HepG2 (cell line): ENCODE results near the gene CLEC11A. TPM values are rescaled to one million over a fixed set of nuclear protein-coding genes. Genes with fewer than 3 reads are reported as not detected.

Experiments used
- ATAC-seq: fragments of 200-7000 bp; cut with Tn5 transposase; 3 replicates; pipeline ENCODE4 v1.9.1; 2020; ENCODE audit warnings: mild to moderate bottlenecking, moderate library complexity
- BruUV-seq: library from RNA; stranded (reverse); fragments of 400-500 nt; replicated peaks from 2 replicates; lab custom pipeline; 2021; lab: Mats Ljungman, UMichigan
- CTCF ChIA-PET: fragments of 300-600 bp; formaldehyde crosslinking; extraction: SDS; loops from one replicate; lab custom pipeline; 2021; ENCODE audit warnings: low total read pairs, inconsistent platforms, low intra/inter-chr PET ratio; lab: Yijun Ruan, JAX
- POLR2A ChIA-PET: fragments of 350-600 bp; sonication (Branson Sonifier 250); formaldehyde crosslinking; loops from one replicate; lab custom pipeline; 2020; ENCODE audit warnings: antibody characterized with exemption, inconsistent platforms; lab: Yijun Ruan, JAX
- DNase-seq: peaks from one replicate; pipeline ENCODE4 v3.0.0-alpha.2; 2015; ENCODE audit warnings: low spot score
- FAIRE-seq: peaks from 3 replicates; lab custom pipeline; 2011; peaks lifted over from hg19 to GRCh38; lab: Jason Lieb, UNC
- H2AFZ ChIP-seq: one replicate; pipeline ENCODE4 v1.6.1; 2011; ENCODE audit warnings: low read length, inconsistent platforms
- H3K27ac ChIP-seq: fragments of 300-600 bp; 3 replicates; pipeline ENCODE4 v1.8.0; 2011; ENCODE audit warnings: mixed run types, mild to moderate bottlenecking, mixed read lengths, low read length, inconsistent platforms; ENCODE audit not compliant: insufficient read depth; ENCODE audit errors: extremely low read length
- H3K27me3 ChIP-seq, 2 experiments: fragments of 200-600 bp in 1 of 2; 2 replicates in 1 of 2; 3 replicates in 1 of 2; pipeline versions ENCODE4 v1.6.0 to v1.8.0; 2011; ENCODE audit warnings: low read length in 2 of 2, mild to moderate bottlenecking in 2 of 2, moderate library complexity in 2 of 2, inconsistent platforms in 1 of 2; ENCODE audit not compliant: insufficient read depth in 2 of 2, control insufficient read depth in 1 of 2
- H3K36me3 ChIP-seq, 2 experiments: fragments of 200-600 bp in 1 of 2; replicated peaks in 1 of 2; 2 replicates in 1 of 2; 3 replicates in 1 of 2; pipeline versions ENCODE4 v1.5.1 to v1.8.0; 2011; ENCODE audit warnings: low read length in 2 of 2, inconsistent platforms in 1 of 2; ENCODE audit not compliant: insufficient read depth in 2 of 2, control insufficient read depth in 1 of 2
- H3K4me1 ChIP-seq: 2 replicates; pipeline ENCODE4 v1.5.1; 2012; ENCODE audit warnings: low read length, inconsistent platforms; ENCODE audit not compliant: insufficient read depth
- H3K4me2 ChIP-seq: 2 replicates; pipeline ENCODE4 v1.6.0; 2011; ENCODE audit warnings: low read depth, low read length, inconsistent platforms
- H3K4me3 ChIP-seq, 3 experiments: fragments of 200-600 bp in 1 of 3; sonication (generic), shearing (Covaris generic) in 1 of 3; replicated peaks in 1 of 3; 2 replicates each; pipeline ENCODE4 v1.5.1; 2011 to 2016; ENCODE audit warnings: low read length in 3 of 3, inconsistent platforms in 2 of 3, low read depth in 2 of 3, mild to moderate bottlenecking in 2 of 3, control low read depth in 1 of 3, mixed read lengths in 1 of 3; ENCODE audit not compliant: insufficient read depth in 1 of 3
- H3K79me2 ChIP-seq: one replicate; pipeline ENCODE4 v1.6.1; 2011; ENCODE audit warnings: low read length, inconsistent platforms; ENCODE audit not compliant: insufficient read depth
- H3K9ac ChIP-seq: 2 replicates; pipeline ENCODE4 v1.6.0; 2011; ENCODE audit warnings: mild to moderate bottlenecking, low read depth, low read length, inconsistent platforms; ENCODE audit not compliant: insufficient read depth
- H3K9me3 ChIP-seq: 2 replicates; pipeline ENCODE4 v1.5.1; 2012; ENCODE audit warnings: mild to moderate bottlenecking, low read length
- H4K20me1 ChIP-seq: 2 replicates; pipeline ENCODE4 v1.6.0; 2011; ENCODE audit warnings: inconsistent platforms, mild to moderate bottlenecking, low read length, moderate library complexity; ENCODE audit not compliant: insufficient read depth
- BRD4 ChIP-seq: sonication (generic); formaldehyde crosslinking; IDR thresholded peaks from 2 replicates; pipeline ENCODE4 v1.4.0; 2020; ENCODE audit warnings: missing genetic modification reagents
- CCAR2 ChIP-seq: fragments of 200-400 bp; formaldehyde crosslinking; optimal IDR thresholded peaks from 2 replicates; pipeline ENCODE3; 2018; ENCODE audit warnings: low read depth, mild to moderate bottlenecking, low read length, moderate library complexity
- ZBTB1 ChIP-seq: sonication (generic); formaldehyde crosslinking; IDR thresholded peaks from 2 replicates; pipeline ENCODE4 v1.4.0; 2020; ENCODE audit warnings: missing genetic modification reagents, borderline replicate concordance
- ZNF124 ChIP-seq: sonication (generic); formaldehyde crosslinking; IDR thresholded peaks from 2 replicates; pipeline ENCODE4 v1.4.0; 2020; ENCODE audit warnings: missing genetic modification reagents
- ZNF225 ChIP-seq: sonication (generic); formaldehyde crosslinking; IDR thresholded peaks from 2 replicates; pipeline ENCODE4 v1.4.0; 2020; ENCODE audit warnings: mild to moderate bottlenecking, missing genetic modification reagents
- ZNF674 ChIP-seq: sonication (generic); formaldehyde crosslinking; IDR thresholded peaks from 2 replicates; pipeline ENCODE4 v1.5.0; 2020; ENCODE audit warnings: low read depth, mild to moderate bottlenecking, missing genetic modification reagents
- ZNF737 ChIP-seq: sonication (generic); formaldehyde crosslinking; IDR thresholded peaks from 2 replicates; pipeline ENCODE4 v1.5.0; 2020; ENCODE audit warnings: missing genetic modification reagents, mild to moderate bottlenecking, borderline replicate concordance
- WGBS: methylation state at CpG from one replicate; pipeline ENCODE4 v1.1.6; 2017; ENCODE audit warnings: low lambda C conversion rate; 5-methylcytosine and 5-hydroxymethylcytosine counted together
- in situ Hi-C: cut with HindIII; loops from 2 replicates; pipeline ENCODE4 v1.10.0; 2017; ENCODE audit warnings: low pct_unique_long_range_greater_than_20kb; ENCODE audit not compliant: extremely low pct_ligation_motif_present
- intact Hi-C: fragments of 100-400 bp; cut with micrococcal nuclease; formaldehyde crosslinking; loops from one replicate; pipeline ENCODE4 v1.10.0; 2022; ENCODE audit not compliant: unreplicated experiment
- polyA plus RNA-seq, 8 experiments: library from polyadenylated mRNA; depleted of rRNA in 3 of 8; stranded (reverse) in 7 of 8; unstranded in 1 of 8; fragments of >200 nt; fragmentation: Illumina TruSeq in 4 of 8; extraction: Trizol in 4 of 8; gene quantifications; 2 replicates each; pipeline versions ENCODE4 v1.2.1 to v1.2.3, GENCODE V29; 2011 to 2016; ENCODE audit warnings: low read depth in 4 of 8, missing spikeins in 1 of 8, mixed read lengths in 1 of 8; ENCODE audit not compliant: insufficient read depth in 1 of 8
- total RNA-seq, 5 experiments: library from RNA; depleted of rRNA; stranded (reverse); fragments of >200 nt; fragmentation: Illumina TruSeq; extraction: Trizol; gene quantifications; 2 replicates each; pipeline ENCODE4 v1.2.3, GENCODE V29; 2016; ENCODE audit warnings: low read depth in 1 of 5
- TF ChIP-seq, protein P1 (sequence below): sonication (generic); formaldehyde crosslinking; IDR thresholded peaks from 2 replicates; pipeline ENCODE4 v1.4.0; 2020; ENCODE audit warnings: mild to moderate bottlenecking, missing genetic modification reagents
- TF ChIP-seq, protein P2 (sequence below): sonication (generic); formaldehyde crosslinking; conservative IDR thresholded peaks from 2 replicates; pipeline ENCODE4 v1.8.0; 2022; ENCODE audit warnings: missing genetic modification reagents
- TF ChIP-seq, protein P3 (sequence below): sonication (generic); formaldehyde crosslinking; IDR thresholded peaks from 2 replicates; pipeline ENCODE4 v1.8.1; 2023; ENCODE audit warnings: mild to moderate bottlenecking, missing genetic modification reagents, borderline replicate concordance
- TF ChIP-seq, protein P4 (sequence below): sonication (generic); formaldehyde crosslinking; IDR thresholded peaks from 2 replicates; pipeline ENCODE4 v1.8.1; 2023; ENCODE audit warnings: mild to moderate bottlenecking, missing genetic modification reagents
- TF ChIP-seq, protein P5 (sequence below): IDR thresholded peaks from 2 replicates; pipeline ENCODE4 v1.6.1; 2016; ENCODE audit warnings: missing compliant biosample characterization, missing genetic modification reagents, borderline replicate concordance
- TF ChIP-seq, protein P6 (sequence below): sonication (generic); formaldehyde crosslinking; IDR thresholded peaks from 2 replicates; pipeline ENCODE4 v1.5.0; 2020; ENCODE audit warnings: mild to moderate bottlenecking, missing genetic modification reagents
- TF ChIP-seq, protein P7 (sequence below): sonication (generic); formaldehyde crosslinking; IDR thresholded peaks from 2 replicates; pipeline ENCODE4 v1.5.1; 2020; ENCODE audit warnings: missing genetic modification reagents, mild to moderate bottlenecking, borderline replicate concordance

The CLEC11A gene
- total and polyA plus RNA-seq, 2 of the 13 experiments (the other 11 are each of a cell fraction or from before 2014, with no cell fraction given): not detected

DNA sequence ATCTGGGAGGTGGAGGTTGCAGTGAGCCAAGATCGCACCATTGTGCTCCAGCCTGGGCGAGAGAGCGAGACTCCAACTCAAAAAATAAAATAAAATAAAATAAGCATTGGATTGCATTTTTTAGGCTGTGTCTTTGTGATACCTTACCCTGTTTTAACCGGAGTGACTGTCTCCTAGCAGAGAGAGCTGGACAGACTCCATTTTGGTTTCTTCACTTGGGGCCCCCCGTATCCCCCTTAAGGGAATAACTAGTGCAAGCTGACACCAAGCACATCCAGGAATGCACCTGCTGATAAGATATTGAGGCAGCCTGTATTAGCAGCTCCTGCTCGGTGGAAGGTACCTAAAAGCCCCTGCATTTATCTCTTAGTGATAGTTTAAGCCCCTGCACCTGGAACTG lies 26.3 kb downstream of the CLEC11A start:
- in situ Hi-C loops: no loop called here
- TF ChIP-seq, protein P1, sequence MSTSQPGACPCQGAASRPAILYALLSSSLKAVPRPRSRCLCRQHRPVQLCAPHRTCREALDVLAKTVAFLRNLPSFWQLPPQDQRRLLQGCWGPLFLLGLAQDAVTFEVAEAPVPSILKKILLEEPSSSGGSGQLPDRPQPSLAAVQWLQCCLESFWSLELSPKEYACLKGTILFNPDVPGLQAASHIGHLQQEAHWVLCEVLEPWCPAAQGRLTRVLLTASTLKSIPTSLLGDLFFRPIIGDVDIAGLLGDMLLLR (CRISPR knock-in tag): no peak
- TF ChIP-seq, protein P2, sequence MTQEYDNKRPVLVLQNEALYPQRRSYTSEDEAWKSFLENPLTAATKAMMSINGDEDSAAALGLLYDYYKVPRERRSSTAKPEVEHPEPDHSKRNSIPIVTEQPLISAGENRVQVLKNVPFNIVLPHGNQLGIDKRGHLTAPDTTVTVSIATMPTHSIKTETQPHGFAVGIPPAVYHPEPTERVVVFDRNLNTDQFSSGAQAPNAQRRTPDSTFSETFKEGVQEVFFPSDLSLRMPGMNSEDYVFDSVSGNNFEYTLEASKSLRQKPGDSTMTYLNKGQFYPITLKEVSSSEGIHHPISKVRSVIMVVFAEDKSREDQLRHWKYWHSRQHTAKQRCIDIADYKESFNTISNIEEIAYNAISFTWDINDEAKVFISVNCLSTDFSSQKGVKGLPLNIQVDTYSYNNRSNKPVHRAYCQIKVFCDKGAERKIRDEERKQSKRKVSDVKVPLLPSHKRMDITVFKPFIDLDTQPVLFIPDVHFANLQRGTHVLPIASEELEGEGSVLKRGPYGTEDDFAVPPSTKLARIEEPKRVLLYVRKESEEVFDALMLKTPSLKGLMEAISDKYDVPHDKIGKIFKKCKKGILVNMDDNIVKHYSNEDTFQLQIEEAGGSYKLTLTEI (CRISPR knock-in tag): no peak
- no peak for TF ChIP-seq ZBTB1 (CRISPR knock-in tag)
- TF ChIP-seq, protein P3, sequence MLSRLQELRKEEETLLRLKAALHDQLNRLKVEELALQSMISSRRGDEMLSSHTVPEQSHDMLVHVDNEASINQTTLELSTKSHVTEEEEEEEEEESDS (CRISPR knock-in tag): no peak
- TF ChIP-seq BRD4: no peak
- TF ChIP-seq ZNF737 (CRISPR knock-in tag): no peak
- no peak for TF ChIP-seq CCAR2
- TF ChIP-seq ZNF225 (CRISPR knock-in tag): no peak
- TF ChIP-seq ZNF124 (CRISPR knock-in tag): no peak
- TF ChIP-seq, protein P4, sequence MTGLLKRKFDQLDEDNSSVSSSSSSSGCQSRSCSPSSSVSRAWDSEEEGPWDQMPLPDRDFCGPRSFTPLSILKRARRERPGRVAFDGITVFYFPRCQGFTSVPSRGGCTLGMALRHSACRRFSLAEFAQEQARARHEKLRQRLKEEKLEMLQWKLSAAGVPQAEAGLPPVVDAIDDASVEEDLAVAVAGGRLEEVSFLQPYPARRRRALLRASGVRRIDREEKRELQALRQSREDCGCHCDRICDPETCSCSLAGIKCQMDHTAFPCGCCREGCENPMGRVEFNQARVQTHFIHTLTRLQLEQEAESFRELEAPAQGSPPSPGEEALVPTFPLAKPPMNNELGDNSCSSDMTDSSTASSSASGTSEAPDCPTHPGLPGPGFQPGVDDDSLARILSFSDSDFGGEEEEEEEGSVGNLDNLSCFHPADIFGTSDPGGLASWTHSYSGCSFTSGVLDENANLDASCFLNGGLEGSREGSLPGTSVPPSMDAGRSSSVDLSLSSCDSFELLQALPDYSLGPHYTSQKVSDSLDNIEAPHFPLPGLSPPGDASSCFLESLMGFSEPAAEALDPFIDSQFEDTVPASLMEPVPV (CRISPR knock-in tag): no peak
- TF ChIP-seq, protein P5, sequence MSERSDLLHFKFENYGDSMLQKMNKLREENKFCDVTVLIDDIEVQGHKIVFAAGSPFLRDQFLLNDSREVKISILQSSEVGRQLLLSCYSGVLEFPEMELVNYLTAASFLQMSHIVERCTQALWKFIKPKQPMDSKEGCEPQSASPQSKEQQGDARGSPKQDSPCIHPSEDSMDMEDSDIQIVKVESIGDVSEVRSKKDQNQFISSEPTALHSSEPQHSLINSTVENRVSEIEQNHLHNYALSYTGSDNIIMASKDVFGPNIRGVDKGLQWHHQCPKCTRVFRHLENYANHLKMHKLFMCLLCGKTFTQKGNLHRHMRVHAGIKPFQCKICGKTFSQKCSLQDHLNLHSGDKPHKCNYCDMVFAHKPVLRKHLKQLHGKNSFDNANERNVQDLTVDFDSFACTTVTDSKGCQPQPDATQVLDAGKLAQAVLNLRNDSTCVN (CRISPR knock-in tag): no peak
- TF ChIP-seq, protein P6, sequence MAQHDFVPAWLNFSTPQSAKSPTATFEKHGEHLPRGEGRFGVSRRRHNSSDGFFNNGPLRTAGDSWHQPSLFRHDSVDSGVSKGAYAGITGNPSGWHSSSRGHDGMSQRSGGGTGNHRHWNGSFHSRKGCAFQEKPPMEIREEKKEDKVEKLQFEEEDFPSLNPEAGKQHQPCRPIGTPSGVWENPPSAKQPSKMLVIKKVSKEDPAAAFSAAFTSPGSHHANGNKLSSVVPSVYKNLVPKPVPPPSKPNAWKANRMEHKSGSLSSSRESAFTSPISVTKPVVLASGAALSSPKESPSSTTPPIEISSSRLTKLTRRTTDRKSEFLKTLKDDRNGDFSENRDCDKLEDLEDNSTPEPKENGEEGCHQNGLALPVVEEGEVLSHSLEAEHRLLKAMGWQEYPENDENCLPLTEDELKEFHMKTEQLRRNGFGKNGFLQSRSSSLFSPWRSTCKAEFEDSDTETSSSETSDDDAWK (CRISPR knock-in tag): no peak
- TF ChIP-seq, protein P7, sequence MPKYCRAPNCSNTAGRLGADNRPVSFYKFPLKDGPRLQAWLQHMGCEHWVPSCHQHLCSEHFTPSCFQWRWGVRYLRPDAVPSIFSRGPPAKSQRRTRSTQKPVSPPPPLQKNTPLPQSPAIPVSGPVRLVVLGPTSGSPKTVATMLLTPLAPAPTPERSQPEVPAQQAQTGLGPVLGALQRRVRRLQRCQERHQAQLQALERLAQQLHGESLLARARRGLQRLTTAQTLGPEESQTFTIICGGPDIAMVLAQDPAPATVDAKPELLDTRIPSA (CRISPR knock-in tag): no peak
- TF ChIP-seq ZNF674 (CRISPR knock-in tag): no peak
- CTCF ChIA-PET: no interaction called here

More for the DNA sequence above, 26.3 kb downstream of the CLEC11A start:
- H2AFZ ChIP-seq: no peak overlapping the region
- H4K20me1 ChIP-seq: no peaks in the 10 kb centered on the region
- H3K4me3 ChIP-seq: no peak overlapping the region
- WGBS: 43% methylated on average over 6 of the region's 6 CpGs
- FAIRE-seq (no peak), DNase-seq (no peak), ATAC-seq (no peak)
- intact Hi-C loops: no loop called here
- no peaks in the 10 kb centered on the region for H3K9me3 ChIP-seq
- BruUV-seq: no TSS peak
- POLR2A ChIA-PET: no interaction called here
- no peaks in the 10 kb centered on the region for H3K36me3 ChIP-seq
- H3K27me3 ChIP-seq: peaks cover 2 to 3% of the 10 kb centered on the region in 2 experiments; a peak in 2 of 5 replicates
- H3K27ac ChIP-seq: no peak overlapping the region
- no peaks in the 10 kb centered on the region for H3K4me1 ChIP-seq
- no peak overlapping the region for H3K4me2 ChIP-seq
- H3K9ac ChIP-seq: no peak overlapping the region
- H3K79me2 ChIP-seq: no peaks in the 10 kb centered on the region
